ENCODE results near the gene ATG4B. TPM values are rescaled to one million over a fixed set of nuclear protein-coding genes. Genes with fewer than 3 reads are reported as not detected.

The ATG4B gene
- total RNA-seq, 1 experiment from 2014 or later, result 133 TPM

DNA sequence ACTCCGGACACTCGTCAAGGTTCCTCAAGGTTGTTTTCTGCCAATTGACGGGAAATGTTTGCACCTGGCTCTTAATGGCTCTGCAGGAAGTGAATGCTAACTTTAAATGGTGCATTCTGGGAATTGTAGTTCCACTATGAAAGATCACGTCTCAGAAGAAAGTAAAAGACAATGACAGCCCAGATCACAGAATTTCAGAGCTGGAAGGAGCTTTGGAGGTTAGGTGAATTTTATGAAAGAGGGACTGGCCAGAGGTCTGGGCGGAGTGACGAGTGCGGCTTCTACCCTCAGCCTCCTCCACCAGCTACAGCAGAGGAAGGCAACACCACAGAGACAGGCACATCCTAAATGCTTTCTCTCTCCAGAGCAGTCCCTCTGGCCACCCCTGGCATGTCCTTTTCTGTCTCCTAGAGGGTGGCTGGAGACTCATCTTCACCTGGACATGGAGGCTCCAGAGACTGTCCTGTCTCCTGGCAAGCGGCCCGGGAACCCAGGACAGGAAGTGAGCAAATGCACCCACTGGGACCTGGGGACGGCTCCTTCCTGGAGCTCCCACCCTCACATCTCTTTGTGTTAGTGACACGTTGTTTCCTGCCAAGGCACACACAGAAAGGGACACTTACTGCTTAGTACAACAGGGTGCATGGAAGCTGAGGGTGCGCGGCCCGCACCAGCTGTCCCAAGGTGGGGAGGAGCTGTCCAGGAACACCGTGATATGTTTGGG is 19.9 kb upstream of the ATG4B start:
- Mint-ChIP-seq H3K4me1 (peaks cover 27% of the 10 kb centered on the region), H3K9me3 (peaks cover 5% of the 10 kb centered on the region), H3K4me3 (peak overlapping the region; percentile 67), H3K27ac (peak overlapping the region; percentile 91), H3K36me3 (peaks cover 9% of the 10 kb centered on the region), H3K27me3 (ENCODE audit: low read depth) (no peaks in the 10 kb centered on the region)
- ChIA-PET POLR2A (no interaction called here), CTCF (interaction anchor here (0.5 to 1.0 kb wide), 2 partner anchors 7 to 105 kb away, joined by 3 read pairs; no protein-coding TSS in a partner anchor)
- ATAC-seq (peak; percentile 73), DNase-seq (ENCODE audit: low spot score) (no peak)
- TF ChIP-seq JUN (CRISPR knock-in tag; IDR thresholded peaks at IDR 0.05), result no peak
- TF ChIP-seq EMX1 (CRISPR knock-in tag; IDR thresholded peaks at IDR 0.05), result no peak
- no peak for TF ChIP-seq SMAD4 (CRISPR knock-in tag; IDR thresholded peaks at IDR 0.05)
- no peak for TF ChIP-seq NFYB (CRISPR knock-in tag; conservative IDR thresholded peaks at IDR 0.05; ENCODE audit: low read depth)
- no peak for TF ChIP-seq NR1H2 (CRISPR knock-in tag; IDR thresholded peaks at IDR 0.05)
- TF ChIP-seq, protein P1, sequence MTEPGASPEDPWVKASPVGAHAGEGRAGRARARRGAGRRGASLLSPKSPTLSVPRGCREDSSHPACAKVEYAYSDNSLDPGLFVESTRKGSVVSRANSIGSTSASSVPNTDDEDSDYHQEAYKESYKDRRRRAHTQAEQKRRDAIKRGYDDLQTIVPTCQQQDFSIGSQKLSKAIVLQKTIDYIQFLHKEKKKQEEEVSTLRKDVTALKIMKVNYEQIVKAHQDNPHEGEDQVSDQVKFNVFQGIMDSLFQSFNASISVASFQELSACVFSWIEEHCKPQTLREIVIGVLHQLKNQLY (CRISPR knock-in tag; IDR thresholded peaks at IDR 0.05), result no peak
- no peak for TF ChIP-seq ZBTB21 (CRISPR knock-in tag; IDR thresholded peaks at IDR 0.05; ENCODE audit: borderline replicate concordance)
- TF ChIP-seq PREB (CRISPR knock-in tag; IDR thresholded peaks at IDR 0.05; ENCODE audit: borderline replicate concordance), result no peak
- TF ChIP-seq RORB (CRISPR knock-in tag; IDR thresholded peaks at IDR 0.05), result no peak
- TF ChIP-seq, protein P2, sequence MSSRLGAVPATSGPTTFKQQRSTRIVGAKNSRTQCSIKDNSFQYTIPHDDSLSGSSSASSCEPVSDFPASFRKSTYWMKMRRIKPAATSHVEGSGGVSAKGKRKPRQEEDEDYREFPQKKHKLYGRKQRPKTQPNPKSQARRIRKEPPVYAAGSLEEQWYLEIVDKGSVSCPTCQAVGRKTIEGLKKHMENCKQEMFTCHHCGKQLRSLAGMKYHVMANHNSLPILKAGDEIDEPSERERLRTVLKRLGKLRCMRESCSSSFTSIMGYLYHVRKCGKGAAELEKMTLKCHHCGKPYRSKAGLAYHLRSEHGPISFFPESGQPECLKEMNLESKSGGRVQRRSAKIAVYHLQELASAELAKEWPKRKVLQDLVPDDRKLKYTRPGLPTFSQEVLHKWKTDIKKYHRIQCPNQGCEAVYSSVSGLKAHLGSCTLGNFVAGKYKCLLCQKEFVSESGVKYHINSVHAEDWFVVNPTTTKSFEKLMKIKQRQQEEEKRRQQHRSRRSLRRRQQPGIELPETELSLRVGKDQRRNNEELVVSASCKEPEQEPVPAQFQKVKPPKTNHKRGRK (CRISPR knock-in tag; IDR thresholded peaks at IDR 0.05; ENCODE audit: borderline replicate concordance), result no peak

GRCh38 chr2:241618296-241618805 is 19.1 kb upstream of the ATG4B start:
- TF ChIP-seq NFE2L1 (CRISPR knock-in tag; IDR thresholded peaks at IDR 0.05) (no peak), ZNF121 (CRISPR knock-in tag; IDR thresholded peaks at IDR 0.05) (no peak)
- CTCF ChIA-PET, result interaction anchor here (0.5 to 1.0 kb wide), 2 partner anchors 8 to 105 kb away, joined by 3 read pairs; no protein-coding TSS in a partner anchor
- no peak for DNase-seq (ENCODE audit: low spot score)
- POLR2A ChIA-PET, result no interaction called here
- H3K27ac Mint-ChIP-seq, result peak overlapping the region; percentile 96
- H3K9me3 Mint-ChIP-seq, result peaks cover 5% of the 10 kb centered on the region
- no peak overlapping the region for H3K4me3 Mint-ChIP-seq
- H3K27me3 Mint-ChIP-seq (ENCODE audit: low read depth), result no peaks in the 10 kb centered on the region
- ATAC-seq, result no peak
- peaks cover 27% of the 10 kb centered on the region for H3K4me1 Mint-ChIP-seq
- H3K36me3 Mint-ChIP-seq, result peaks cover 9% of the 10 kb centered on the region

DNA sequence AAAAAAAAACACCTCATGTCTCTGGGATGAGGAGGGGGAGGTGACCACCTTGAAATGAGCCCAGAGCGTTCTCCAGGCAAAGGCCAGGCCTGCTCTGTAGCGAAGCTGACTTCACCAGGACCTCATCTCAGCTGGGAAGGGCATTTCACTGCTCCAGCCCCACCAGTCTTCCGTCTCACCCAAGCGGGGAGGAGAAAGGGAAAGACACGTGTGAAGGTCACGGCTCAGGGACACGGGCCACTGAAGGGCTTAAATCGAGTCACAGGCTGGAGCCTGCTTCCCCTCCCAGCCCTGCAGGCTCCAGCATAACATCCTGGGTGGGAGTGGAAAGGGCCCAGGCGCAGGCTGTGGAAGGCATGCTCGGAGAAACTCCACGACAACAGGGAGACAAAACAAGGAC is 18.7 kb upstream of the ATG4B start:
- peaks cover 9% of the 10 kb centered on the region for H3K36me3 Mint-ChIP-seq
- H3K4me3 Mint-ChIP-seq, result no peak overlapping the region
- H3K9me3 Mint-ChIP-seq, result peaks cover 5% of the 10 kb centered on the region
- ATAC-seq, result no peak
- CTCF ChIA-PET, result interaction anchor here (1.0 kb wide), 1 partner anchor 8 kb away, joined by 3 read pairs; no protein-coding TSS in a partner anchor
- H3K27me3 Mint-ChIP-seq (ENCODE audit: low read depth), result no peaks in the 10 kb centered on the region
- POLR2A ChIA-PET, result no interaction called here
- H3K4me1 Mint-ChIP-seq, result peaks cover 27% of the 10 kb centered on the region
- H3K27ac Mint-ChIP-seq, result peak overlapping the region; percentile 96; the same call in 1 of the 2 replicates
- TF ChIP-seq CBFB (CRISPR knock-in tag; IDR thresholded peaks at IDR 0.05; ENCODE audit: low read depth) (no peak), ZNF416 (CRISPR knock-in tag; IDR thresholded peaks at IDR 0.05) (no peak), CREB1 (CRISPR knock-in tag; IDR thresholded peaks at IDR 0.05) (no peak), RELA (CRISPR knock-in tag; IDR thresholded peaks at IDR 0.05; ENCODE audit: borderline replicate concordance) (no peak), EMX1 (CRISPR knock-in tag; IDR thresholded peaks at IDR 0.05) (no peak), SMAD4 (CRISPR knock-in tag; IDR thresholded peaks at IDR 0.05) (no peak), ZNF232 (CRISPR knock-in tag; IDR thresholded peaks at IDR 0.05) (no peak)
- TF ChIP-seq, protein P3, sequence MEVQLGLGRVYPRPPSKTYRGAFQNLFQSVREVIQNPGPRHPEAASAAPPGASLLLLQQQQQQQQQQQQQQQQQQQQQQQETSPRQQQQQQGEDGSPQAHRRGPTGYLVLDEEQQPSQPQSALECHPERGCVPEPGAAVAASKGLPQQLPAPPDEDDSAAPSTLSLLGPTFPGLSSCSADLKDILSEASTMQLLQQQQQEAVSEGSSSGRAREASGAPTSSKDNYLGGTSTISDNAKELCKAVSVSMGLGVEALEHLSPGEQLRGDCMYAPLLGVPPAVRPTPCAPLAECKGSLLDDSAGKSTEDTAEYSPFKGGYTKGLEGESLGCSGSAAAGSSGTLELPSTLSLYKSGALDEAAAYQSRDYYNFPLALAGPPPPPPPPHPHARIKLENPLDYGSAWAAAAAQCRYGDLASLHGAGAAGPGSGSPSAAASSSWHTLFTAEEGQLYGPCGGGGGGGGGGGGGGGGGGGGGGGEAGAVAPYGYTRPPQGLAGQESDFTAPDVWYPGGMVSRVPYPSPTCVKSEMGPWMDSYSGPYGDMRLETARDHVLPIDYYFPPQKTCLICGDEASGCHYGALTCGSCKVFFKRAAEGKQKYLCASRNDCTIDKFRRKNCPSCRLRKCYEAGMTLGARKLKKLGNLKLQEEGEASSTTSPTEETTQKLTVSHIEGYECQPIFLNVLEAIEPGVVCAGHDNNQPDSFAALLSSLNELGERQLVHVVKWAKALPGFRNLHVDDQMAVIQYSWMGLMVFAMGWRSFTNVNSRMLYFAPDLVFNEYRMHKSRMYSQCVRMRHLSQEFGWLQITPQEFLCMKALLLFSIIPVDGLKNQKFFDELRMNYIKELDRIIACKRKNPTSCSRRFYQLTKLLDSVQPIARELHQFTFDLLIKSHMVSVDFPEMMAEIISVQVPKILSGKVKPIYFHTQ (CRISPR knock-in tag; IDR thresholded peaks at IDR 0.05), result no peak
- TF ChIP-seq, protein P4, sequence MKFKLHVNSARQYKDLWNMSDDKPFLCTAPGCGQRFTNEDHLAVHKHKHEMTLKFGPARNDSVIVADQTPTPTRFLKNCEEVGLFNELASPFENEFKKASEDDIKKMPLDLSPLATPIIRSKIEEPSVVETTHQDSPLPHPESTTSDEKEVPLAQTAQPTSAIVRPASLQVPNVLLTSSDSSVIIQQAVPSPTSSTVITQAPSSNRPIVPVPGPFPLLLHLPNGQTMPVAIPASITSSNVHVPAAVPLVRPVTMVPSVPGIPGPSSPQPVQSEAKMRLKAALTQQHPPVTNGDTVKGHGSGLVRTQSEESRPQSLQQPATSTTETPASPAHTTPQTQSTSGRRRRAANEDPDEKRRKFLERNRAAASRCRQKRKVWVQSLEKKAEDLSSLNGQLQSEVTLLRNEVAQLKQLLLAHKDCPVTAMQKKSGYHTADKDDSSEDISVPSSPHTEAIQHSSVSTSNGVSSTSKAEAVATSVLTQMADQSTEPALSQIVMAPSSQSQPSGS (CRISPR knock-in tag; IDR thresholded peaks at IDR 0.05; ENCODE audit: borderline replicate concordance, low read depth), result no peak
- TF ChIP-seq, protein P1 (CRISPR knock-in tag; IDR thresholded peaks at IDR 0.05), result no peak
- DNase-seq (ENCODE audit: low spot score), result no peak
